Skeletal muscle cell (primary cell): ENCODE data around the gene SERPINE2.

Experiments
- DNase-seq: peaks from one replicate; pipeline ENCODE4 v3.0.0-alpha.2; 2010; ENCODE audit warnings: low read depth
- H3K4me3 ChIP-seq: 2 replicates; pipeline ENCODE4 v1.5.1; 2011; ENCODE audit warnings: low read depth, mild to moderate bottlenecking, control low read depth, low read length, moderate library complexity

Gene SERPINE2

GRCh38 chr2:223929571-223930102 lies 109.4 kb downstream of the SERPINE2 start:
- no peak overlapping the region for H3K4me3 ChIP-seq
- DNase-seq = no peak

- no peak for DNase-seq
- H3K4me3 ChIP-seq = no peak overlapping the region
Observed at GRCh38 chr2:223928113-223929006, 110.7 kb downstream of the SERPINE2 start.

DNA sequence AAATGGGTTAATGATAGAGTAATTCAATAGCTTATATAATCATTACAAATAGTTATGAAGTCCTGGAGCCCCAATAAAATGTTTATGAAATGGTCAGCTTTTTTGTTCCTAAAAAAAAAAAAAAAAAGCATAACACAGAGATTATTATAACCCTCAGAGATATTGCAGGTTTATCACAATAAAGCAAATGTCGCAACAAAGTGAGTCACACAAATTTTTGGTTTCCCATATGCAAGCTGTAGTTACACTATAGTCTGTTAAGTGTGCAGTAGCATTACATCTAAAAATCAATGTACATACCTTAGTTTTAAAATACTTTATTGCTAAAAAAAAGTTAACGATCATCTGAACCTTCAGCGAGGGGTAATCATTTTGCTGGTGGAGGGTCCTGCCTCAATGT lies 114.0 kb downstream of the SERPINE2 start:
- DNase-seq = peak; percentile 21
- H3K4me3 ChIP-seq = no peak overlapping the region
